Measurements from ENCODE around the gene SIRPB1.

DNA sequence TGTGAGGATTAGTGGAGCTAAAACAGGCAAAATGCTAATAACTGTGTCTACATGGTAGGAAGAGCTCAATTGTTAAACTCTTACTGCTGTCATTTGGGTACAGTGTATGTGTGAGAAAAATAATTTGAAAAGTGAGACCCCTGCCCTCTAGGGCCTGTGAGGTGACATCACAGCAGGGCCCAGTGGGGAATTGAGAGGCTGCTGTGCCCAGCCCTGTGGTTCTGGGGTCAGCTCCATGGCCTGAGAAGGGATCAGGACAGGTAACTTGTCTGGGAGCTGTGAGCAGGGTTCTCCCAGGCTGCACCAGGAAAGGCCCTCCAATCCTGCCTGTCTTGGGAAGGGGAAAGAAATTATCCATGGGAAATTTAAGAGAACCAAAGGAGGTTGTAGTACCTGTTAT is 1.3 kb downstream of the SIRPB1 start:
- TF ChIP-seq, protein P1, sequence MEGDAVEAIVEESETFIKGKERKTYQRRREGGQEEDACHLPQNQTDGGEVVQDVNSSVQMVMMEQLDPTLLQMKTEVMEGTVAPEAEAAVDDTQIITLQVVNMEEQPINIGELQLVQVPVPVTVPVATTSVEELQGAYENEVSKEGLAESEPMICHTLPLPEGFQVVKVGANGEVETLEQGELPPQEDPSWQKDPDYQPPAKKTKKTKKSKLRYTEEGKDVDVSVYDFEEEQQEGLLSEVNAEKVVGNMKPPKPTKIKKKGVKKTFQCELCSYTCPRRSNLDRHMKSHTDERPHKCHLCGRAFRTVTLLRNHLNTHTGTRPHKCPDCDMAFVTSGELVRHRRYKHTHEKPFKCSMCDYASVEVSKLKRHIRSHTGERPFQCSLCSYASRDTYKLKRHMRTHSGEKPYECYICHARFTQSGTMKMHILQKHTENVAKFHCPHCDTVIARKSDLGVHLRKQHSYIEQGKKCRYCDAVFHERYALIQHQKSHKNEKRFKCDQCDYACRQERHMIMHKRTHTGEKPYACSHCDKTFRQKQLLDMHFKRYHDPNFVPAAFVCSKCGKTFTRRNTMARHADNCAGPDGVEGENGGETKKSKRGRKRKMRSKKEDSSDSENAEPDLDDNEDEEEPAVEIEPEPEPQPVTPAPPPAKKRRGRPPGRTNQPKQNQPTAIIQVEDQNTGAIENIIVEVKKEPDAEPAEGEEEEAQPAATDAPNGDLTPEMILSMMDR (IDR thresholded peaks at IDR 0.05; ENCODE audit: borderline replicate concordance, extremely low read depth, low read length, poor library complexity, severe bottlenecking), result no peak
- no peak for TF ChIP-seq EZH2 (IDR thresholded peaks at IDR 0.05; ENCODE audit: borderline replicate concordance, low read depth, low read length, severe bottlenecking)

Data from DND-41 (cell line).